HTERT RPE-1 (cell line): ENCODE results near the gene SCTR.

Experiments
- in situ Hi-C: fragments of 300-500 bp; cut with MboI; formaldehyde crosslinking; loops from 4 replicates; pipeline ENCODE4 v1.14.3; 2020; ENCODE audit warnings: low sequenced_read_pairs

The SCTR gene

GRCh38 chr2:119488245-119489214 lies 35.8 kb downstream of the SCTR start:
- in situ Hi-C loops = no loop called here

- in situ Hi-C loops = no loop called here
Observed at GRCh38 chr2:119487434-119488244, 36.6 kb downstream of the SCTR start.

GRCh38 chr2:119486886-119487285 lies 37.4 kb downstream of the SCTR start:
- in situ Hi-C loops = no loop called here

- in situ Hi-C loops = no loop called here
Observed at GRCh38 chr2:119486196-119486827, 38.0 kb downstream of the SCTR start.

DNA sequence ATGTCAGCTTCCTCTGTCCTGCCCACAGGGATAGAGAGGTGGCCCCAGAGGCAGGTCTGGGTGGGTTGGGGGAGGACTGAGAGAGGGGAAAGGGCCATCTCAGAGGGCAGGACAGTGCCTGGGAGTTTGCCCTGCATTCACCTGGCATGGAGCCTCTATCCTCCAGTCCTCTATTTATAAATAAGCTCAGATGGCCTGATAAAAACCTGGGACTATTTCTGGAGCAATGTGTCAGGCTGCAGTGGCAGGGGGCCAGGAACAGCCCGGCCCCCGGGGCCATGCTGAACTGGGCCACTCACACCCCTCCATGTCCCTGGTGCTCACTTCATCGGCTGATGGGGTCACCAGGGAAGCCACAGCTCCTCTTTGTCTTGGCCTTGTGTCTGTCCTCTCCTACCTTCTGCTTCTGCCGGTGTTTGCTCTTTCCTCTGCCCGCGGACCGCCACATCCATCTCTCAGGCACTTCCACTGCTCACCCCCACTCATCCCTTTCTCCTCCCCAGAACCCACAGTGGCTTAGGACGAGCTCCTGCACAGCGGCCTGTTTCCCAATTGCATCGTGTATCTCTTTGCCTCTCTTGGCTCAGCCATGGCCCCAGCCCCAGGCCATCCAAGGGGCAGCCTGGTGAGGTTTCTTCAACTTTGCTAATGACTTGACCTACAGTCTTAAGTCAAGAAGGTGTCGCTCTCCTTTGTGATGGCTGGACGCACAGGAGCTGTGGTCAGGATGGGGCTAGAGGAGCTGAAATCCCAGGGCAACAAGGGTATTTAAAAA lies 38.8 kb downstream of the SCTR start:
- in situ Hi-C loops = no loop called here

GRCh38 chr2:119484834-119485233 lies 39.4 kb downstream of the SCTR start:
- in situ Hi-C loops = no loop called here

- in situ Hi-C loops = no loop called here
Observed at GRCh38 chr2:119483896-119484718, 40.2 kb downstream of the SCTR start.

DNA sequence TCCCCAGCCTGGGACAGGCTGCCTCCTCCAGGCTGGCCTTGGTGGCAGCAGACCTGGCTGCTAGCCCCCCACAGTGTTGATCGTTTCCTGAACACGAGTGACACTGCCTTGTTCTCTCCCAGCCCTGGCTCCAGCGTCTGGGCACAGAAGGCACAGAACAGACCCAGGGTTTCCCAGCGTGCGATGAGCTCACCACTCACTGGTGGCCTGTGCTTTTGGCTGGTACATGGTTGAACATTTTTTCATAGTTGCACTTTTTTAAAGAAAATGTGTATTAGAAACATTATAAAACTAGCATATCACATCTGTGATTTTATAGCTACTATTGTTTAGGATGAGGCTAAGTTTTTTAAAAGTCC lies 40.9 kb downstream of the SCTR start:
- in situ Hi-C loops = no loop called here

DNA sequence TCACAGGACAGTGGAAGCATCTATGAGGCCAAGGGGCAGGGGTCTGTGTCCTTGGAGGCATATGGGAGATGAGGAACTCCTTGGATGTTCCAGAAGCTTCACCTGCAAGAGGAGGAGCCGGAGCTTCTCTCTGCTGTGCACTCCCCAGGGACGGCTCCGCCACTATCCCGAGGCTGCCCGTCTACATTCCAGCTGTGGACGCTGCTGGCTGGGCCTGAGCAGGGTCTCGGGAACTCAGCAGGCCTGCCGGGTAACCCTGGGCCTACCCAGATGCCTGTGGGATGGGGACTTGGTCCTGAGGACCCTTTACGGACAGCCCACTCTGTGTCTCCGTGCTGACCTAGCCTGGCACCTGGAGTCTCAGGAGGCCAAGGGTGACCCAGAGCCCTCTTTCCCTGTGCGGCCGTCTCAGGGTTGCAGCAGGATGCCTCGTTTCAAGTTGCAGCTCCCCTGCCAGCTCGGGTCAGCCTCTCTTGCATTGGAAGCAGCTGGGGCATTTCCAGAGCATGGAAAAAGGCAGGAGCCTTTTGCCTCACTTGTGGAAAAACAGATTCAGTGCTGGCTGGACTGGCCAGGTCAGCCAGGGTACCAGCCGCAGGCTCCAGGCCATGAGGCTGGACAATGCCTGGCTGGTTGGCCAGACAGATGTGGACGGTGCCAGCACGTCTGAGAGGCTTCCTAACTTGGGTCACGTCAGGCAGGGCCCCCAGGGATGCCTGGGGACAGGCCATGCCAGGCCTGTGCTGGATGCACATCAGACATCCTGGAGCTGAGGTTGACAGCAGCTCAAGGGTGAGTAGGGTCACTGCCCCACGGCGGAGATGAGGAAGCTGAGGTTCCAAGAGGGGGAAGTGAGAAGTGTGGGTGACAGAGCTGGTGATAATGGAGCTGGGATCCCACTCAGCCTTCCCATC lies 41.5 kb downstream of the SCTR start:
- in situ Hi-C loops = no loop called here

GRCh38 chr2:119481501-119482455 lies 42.5 kb downstream of the SCTR start:
- in situ Hi-C loops = no loop called here

DNA sequence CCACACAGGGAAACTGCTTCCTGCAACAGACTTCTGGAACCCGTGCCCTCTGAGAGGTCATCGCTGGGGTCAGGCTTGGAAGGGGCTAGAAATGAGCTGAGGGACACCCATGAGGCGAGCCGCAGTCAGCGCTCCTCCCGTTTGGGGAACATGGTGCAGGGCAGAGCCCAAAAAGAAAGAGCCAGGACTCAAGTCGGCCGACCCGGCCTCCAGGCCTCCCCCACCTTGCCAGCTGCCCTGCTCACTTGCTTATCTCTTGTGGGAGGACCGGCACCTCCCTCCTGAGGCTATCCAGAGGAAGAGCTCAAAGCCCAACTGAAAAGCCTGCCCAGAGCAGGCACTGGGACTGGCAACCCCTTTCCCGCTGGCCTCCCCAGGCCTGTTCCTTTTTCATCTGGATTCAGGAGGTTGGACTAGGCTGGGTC lies 43.6 kb downstream of the SCTR start:
- in situ Hi-C loops = no loop called here

DNA sequence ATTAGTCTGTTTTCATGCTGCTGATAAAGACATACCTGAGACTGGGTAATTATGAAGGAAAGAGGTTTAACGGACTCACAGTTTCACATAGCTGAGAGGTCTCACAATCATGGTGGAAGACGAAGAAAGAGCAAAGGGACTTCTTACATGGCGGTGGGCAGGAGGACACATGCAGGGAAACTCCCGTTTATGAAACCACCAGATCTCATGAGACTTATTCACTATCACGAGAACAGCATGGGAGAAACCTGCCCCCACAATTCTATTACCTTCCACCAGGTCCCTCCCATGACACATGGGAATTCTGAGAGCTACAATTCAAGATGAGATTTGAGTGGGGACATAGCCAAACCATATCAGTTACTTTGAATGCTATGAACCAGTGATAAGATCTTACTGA lies 44.1 kb downstream of the SCTR start:
- in situ Hi-C loops = no loop called here

DNA sequence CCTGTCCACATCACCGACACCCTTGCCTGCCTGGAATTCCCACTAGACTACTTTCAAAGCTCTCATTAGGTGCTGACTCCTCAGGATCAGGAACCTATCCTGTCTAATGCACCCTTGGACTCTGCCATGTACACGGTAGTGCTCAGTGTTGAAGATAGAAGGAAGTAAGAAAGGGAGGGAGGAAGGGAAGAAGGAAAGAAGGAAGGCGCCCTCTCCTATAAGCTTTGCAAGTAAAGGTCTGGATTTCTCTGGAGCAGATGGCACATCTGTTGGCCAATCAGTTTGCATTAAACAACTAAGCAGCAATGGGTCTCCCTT lies 45.3 kb downstream of the SCTR start:
- in situ Hi-C loops = no loop called here

GRCh38 chr2:119478188-119478977 lies 45.9 kb downstream of the SCTR start:
- in situ Hi-C loops = no loop called here

DNA sequence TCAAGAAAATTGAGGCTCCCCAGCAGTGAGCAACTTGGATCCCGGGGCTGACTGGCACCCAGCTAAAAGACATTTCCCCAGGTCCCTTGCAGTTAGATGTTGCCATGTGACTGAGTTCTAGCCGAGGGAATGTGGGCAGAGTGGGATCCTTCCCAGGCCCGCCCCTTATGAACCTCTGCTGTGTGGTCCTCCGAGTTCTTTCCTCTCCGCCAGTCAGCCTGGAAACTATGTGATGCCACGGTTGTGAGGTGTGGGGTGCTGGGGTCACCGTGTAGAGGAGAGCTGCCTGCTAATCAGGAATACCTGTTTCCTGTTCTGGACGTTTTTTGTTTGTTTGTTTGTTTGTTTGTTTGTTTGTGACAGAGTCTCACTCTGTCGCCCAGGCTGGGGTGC lies 47.2 kb downstream of the SCTR start:
- in situ Hi-C loops = no loop called here

DNA sequence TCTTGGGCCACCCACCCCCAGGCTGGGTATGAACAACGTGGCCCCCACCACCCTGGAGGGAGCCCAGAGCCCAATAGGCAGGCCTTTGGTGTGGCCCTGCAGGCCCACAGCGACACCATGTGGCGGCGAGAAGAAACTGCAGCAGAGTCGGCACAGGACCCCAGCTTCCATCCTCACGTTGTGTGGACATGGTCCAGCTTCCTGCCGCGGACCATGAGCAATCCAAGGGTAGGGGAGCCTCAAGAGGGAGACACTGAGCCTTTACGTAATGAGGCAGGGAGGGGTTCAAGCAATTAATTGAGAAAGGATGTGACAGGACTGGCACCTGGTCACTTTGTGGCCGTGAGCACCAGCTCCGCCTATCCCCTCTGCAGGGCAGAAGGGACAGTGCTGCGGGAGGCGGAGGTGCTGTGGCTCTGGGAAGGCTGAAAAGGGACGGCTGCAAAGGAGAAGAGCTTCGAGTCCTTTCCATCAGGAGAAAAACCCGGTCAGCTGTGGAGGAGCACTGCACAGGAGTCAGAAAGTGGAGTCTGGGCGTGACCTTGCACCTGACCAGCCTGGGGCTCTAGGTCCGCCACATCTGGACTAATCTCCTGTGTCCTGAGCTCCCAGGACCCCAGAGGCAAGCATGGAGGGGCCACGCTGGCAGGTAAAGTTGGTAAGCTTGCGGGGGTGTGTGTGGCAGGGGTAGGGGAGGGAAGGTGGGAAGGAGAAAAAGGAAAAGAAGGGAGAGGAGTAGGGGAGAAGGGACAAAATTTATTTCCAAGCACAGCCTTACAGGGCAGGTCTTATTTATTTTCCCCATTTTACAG lies 47.8 kb downstream of the SCTR start:
- in situ Hi-C loops = no loop called here
